Osteocyte (in vitro differentiated cells): Measurements from ENCODE around the gene NBPF15. TPM values are rescaled to one million over a fixed set of nuclear protein-coding genes. Genes with fewer than 3 reads are reported as not detected.

Experiments
- total RNA-seq: library from RNA; stranded (reverse); gene quantifications from 2 replicates; pipeline ENCODE4 v1.2.1, GENCODE V29; 2021

NBPF15 gene
- total RNA-seq, 1 donor from 2014 or later: 72.0 TPM

Other genes starting within 250 kb of the NBPF15 start
- gene PPIAL4E, start 88.0 kb downstream of the NBPF15 start, total RNA-seq: not detected in 2 replicates
- not detected in 2 replicates for gene PPIAL4F, start 131.2 kb upstream of the NBPF15 start, total RNA-seq